Measurements from ENCODE around the gene HLA-DPA1.

GRCh38 chr6:33120001-33120400 lies 46.6 kb upstream of the HLA-DPA1 start:
- no peak for TF ChIP-seq CTCF (IDR thresholded peaks at IDR 0.05)
- TF ChIP-seq POLR2A (IDR thresholded peaks at IDR 0.05), result no peak
